Measurements from ENCODE around the gene DTX3L.

DTX3L gene

GRCh38 chr3:122564155-122564912 lies at the start of gene DTX3L, which contains the start of gene PARP9:
Gene DTX3L (plus strand): TSS chr3:122564338. CDS start chr3:122564427, 89 bp downstream.
Gene PARP9 (minus strand): TSS chr3:122564300. CDS start chr3:122559620, 4,680 bp downstream.
- peak; percentile 73 for DNase-seq (ENCODE audit: low spot score)
- peaks cover 77% of the 10 kb centered on the region for H3K36me3 Mint-ChIP-seq (ENCODE audit: low read depth)
- H3K27me3 Mint-ChIP-seq (ENCODE audit: low read depth), result no peaks in the 10 kb centered on the region
- H3K4me1 Mint-ChIP-seq (ENCODE audit: low read depth), result peaks cover 65% of the 10 kb centered on the region
- H3K9me3 Mint-ChIP-seq, result no peaks in the 10 kb centered on the region
- peak within 1 kb of the TSS; percentile 100 for H3K4me3 Mint-ChIP-seq
- peak within 1 kb of the TSS; percentile 98 for H3K27ac Mint-ChIP-seq

- peaks cover 2% of the 10 kb centered on the region for H3K27me3 Mint-ChIP-seq (ENCODE audit: low read depth)
- H3K27ac Mint-ChIP-seq, result peak overlapping the region; percentile 91
- H3K36me3 Mint-ChIP-seq (ENCODE audit: low read depth), result peaks cover 3% of the 10 kb centered on the region
- peak overlapping the region; percentile 88 for H3K4me3 Mint-ChIP-seq
- DNase-seq (ENCODE audit: low spot score), result no peak
- no peaks in the 10 kb centered on the region for H3K9me3 Mint-ChIP-seq
- H3K4me1 Mint-ChIP-seq (ENCODE audit: low read depth), result peaks cover 19% of the 10 kb centered on the region
Measured at GRCh38 chr3:122515020-122515468, 49.1 kb upstream of the DTX3L start.

GRCh38 chr3:122515870-122516269 lies 48.3 kb upstream of the DTX3L start:
- Mint-ChIP-seq H3K36me3 (ENCODE audit: low read depth) (peaks cover 3% of the 10 kb centered on the region), H3K9me3 (no peaks in the 10 kb centered on the region), H3K4me1 (ENCODE audit: low read depth) (peaks cover 18% of the 10 kb centered on the region), H3K27ac (no peak overlapping the region), H3K27me3 (ENCODE audit: low read depth) (peaks cover 2% of the 10 kb centered on the region), H3K4me3 (no peak overlapping the region)
- no peak for DNase-seq (ENCODE audit: low spot score)

- no peak for DNase-seq (ENCODE audit: low spot score)
- peaks cover 3% of the 10 kb centered on the region for H3K36me3 Mint-ChIP-seq (ENCODE audit: low read depth)
- no peak overlapping the region for H3K27ac Mint-ChIP-seq
- peaks cover 11% of the 10 kb centered on the region for H3K4me1 Mint-ChIP-seq (ENCODE audit: low read depth)
- H3K4me3 Mint-ChIP-seq, result no peak overlapping the region
- H3K27me3 Mint-ChIP-seq (ENCODE audit: low read depth), result peaks cover 2% of the 10 kb centered on the region
- H3K9me3 Mint-ChIP-seq, result no peaks in the 10 kb centered on the region
Measured at GRCh38 chr3:122516846-122517360, 47.2 kb upstream of the DTX3L start.

GRCh38 chr3:122519693-122520092 lies 44.4 kb upstream of the DTX3L start:
- Mint-ChIP-seq H3K27me3 (ENCODE audit: low read depth) (peaks cover 2% of the 10 kb centered on the region), H3K36me3 (ENCODE audit: low read depth) (no peaks in the 10 kb centered on the region), H3K9me3 (no peaks in the 10 kb centered on the region), H3K4me1 (ENCODE audit: low read depth) (peaks cover 3% of the 10 kb centered on the region), H3K4me3 (no peak overlapping the region), H3K27ac (no peak overlapping the region)
- DNase-seq (ENCODE audit: low spot score), result no peak

GRCh38 chr3:122520861-122521260 lies 43.3 kb upstream of the DTX3L start:
- Mint-ChIP-seq H3K36me3 (ENCODE audit: low read depth) (peaks cover 3% of the 10 kb centered on the region), H3K4me1 (ENCODE audit: low read depth) (no peaks in the 10 kb centered on the region), H3K27me3 (ENCODE audit: low read depth) (peaks cover 2% of the 10 kb centered on the region), H3K9me3 (no peaks in the 10 kb centered on the region), H3K4me3 (no peak overlapping the region), H3K27ac (no peak overlapping the region)
- no peak for DNase-seq (ENCODE audit: low spot score)

GRCh38 chr3:122523317-122523716 lies 40.8 kb upstream of the DTX3L start:
- Mint-ChIP-seq H3K27ac (no peak overlapping the region), H3K36me3 (ENCODE audit: low read depth) (peaks cover 17% of the 10 kb centered on the region), H3K4me1 (ENCODE audit: low read depth) (no peaks in the 10 kb centered on the region), H3K27me3 (ENCODE audit: low read depth) (peaks cover 2% of the 10 kb centered on the region), H3K4me3 (no peak overlapping the region), H3K9me3 (no peaks in the 10 kb centered on the region)
- DNase-seq (ENCODE audit: low spot score), result no peak

GRCh38 chr3:122530164-122530563 lies 34.0 kb upstream of the DTX3L start:
- no peak for DNase-seq (ENCODE audit: low spot score)
- peaks cover 61% of the 10 kb centered on the region for H3K36me3 Mint-ChIP-seq (ENCODE audit: low read depth)
- H3K4me3 Mint-ChIP-seq, result no peak overlapping the region
- no peaks in the 10 kb centered on the region for H3K27me3 Mint-ChIP-seq (ENCODE audit: low read depth)
- H3K27ac Mint-ChIP-seq, result no peak overlapping the region
- H3K9me3 Mint-ChIP-seq, result no peaks in the 10 kb centered on the region
- peaks cover 20% of the 10 kb centered on the region for H3K4me1 Mint-ChIP-seq (ENCODE audit: low read depth)

- DNase-seq (ENCODE audit: low spot score), result no peak
- H3K4me3 Mint-ChIP-seq, result peak overlapping the region; percentile 5
- H3K4me1 Mint-ChIP-seq (ENCODE audit: low read depth), result peaks cover 24% of the 10 kb centered on the region
- H3K9me3 Mint-ChIP-seq, result no peaks in the 10 kb centered on the region
- H3K36me3 Mint-ChIP-seq (ENCODE audit: low read depth), result peaks cover 72% of the 10 kb centered on the region
- peak overlapping the region; percentile 4 for H3K27ac Mint-ChIP-seq
- no peaks in the 10 kb centered on the region for H3K27me3 Mint-ChIP-seq (ENCODE audit: low read depth)
Measured at GRCh38 chr3:122533480-122533879, 30.7 kb upstream of the DTX3L start.

GRCh38 chr3:122533931-122534334 lies 30.2 kb upstream of the DTX3L start:
- Mint-ChIP-seq H3K9me3 (no peaks in the 10 kb centered on the region), H3K36me3 (ENCODE audit: low read depth) (peaks cover 72% of the 10 kb centered on the region), H3K4me1 (ENCODE audit: low read depth) (peaks cover 24% of the 10 kb centered on the region), H3K27me3 (ENCODE audit: low read depth) (no peaks in the 10 kb centered on the region), H3K4me3 (peak overlapping the region; percentile 5), H3K27ac (peak overlapping the region; percentile 78)
- peak; percentile 75 for DNase-seq (ENCODE audit: low spot score)

- Mint-ChIP-seq H3K36me3 (ENCODE audit: low read depth) (peaks cover 78% of the 10 kb centered on the region), H3K9me3 (no peaks in the 10 kb centered on the region)
Measured at GRCh38 chr3:122535964-122536631, 28.0 kb upstream of the DTX3L start.

GRCh38 chr3:122536632-122537001 lies 27.5 kb upstream of the DTX3L start:
- Mint-ChIP-seq H3K36me3 (ENCODE audit: low read depth) (peaks cover 79% of the 10 kb centered on the region), H3K27ac (no peak overlapping the region), H3K4me1 (ENCODE audit: low read depth) (peaks cover 24% of the 10 kb centered on the region), H3K27me3 (ENCODE audit: low read depth) (no peaks in the 10 kb centered on the region), H3K9me3 (no peaks in the 10 kb centered on the region), H3K4me3 (no peak overlapping the region)
- no peak for DNase-seq (ENCODE audit: low spot score)

More at GRCh38 chr3:122535964-122536631, 28.0 kb upstream of the DTX3L start:
- Mint-ChIP-seq H3K4me1 (ENCODE audit: low read depth) (peaks cover 24% of the 10 kb centered on the region), H3K27ac (no peak overlapping the region), H3K4me3 (no peak overlapping the region), H3K27me3 (ENCODE audit: low read depth) (no peaks in the 10 kb centered on the region)
- no peak for DNase-seq (ENCODE audit: low spot score)

- H3K27me3 Mint-ChIP-seq (ENCODE audit: low read depth), result no peaks in the 10 kb centered on the region
- H3K27ac Mint-ChIP-seq, result no peak overlapping the region
- H3K36me3 Mint-ChIP-seq (ENCODE audit: low read depth), result peaks cover 68% of the 10 kb centered on the region
- peaks cover 9% of the 10 kb centered on the region for H3K4me1 Mint-ChIP-seq (ENCODE audit: low read depth)
- H3K9me3 Mint-ChIP-seq, result no peaks in the 10 kb centered on the region
- H3K4me3 Mint-ChIP-seq, result no peak overlapping the region
- no peak for DNase-seq (ENCODE audit: low spot score)
Measured at GRCh38 chr3:122538956-122539490, 25.1 kb upstream of the DTX3L start.

- Mint-ChIP-seq H3K4me3 (no peak overlapping the region), H3K4me1 (ENCODE audit: low read depth) (no peaks in the 10 kb centered on the region), H3K27ac (no peak overlapping the region), H3K9me3 (no peaks in the 10 kb centered on the region), H3K27me3 (ENCODE audit: low read depth) (no peaks in the 10 kb centered on the region), H3K36me3 (ENCODE audit: low read depth) (peaks cover 65% of the 10 kb centered on the region)
- no peak for DNase-seq (ENCODE audit: low spot score)
Measured at GRCh38 chr3:122546151-122546550, 18.0 kb upstream of the DTX3L start.
